ENCODE results near the gene AQP7. TPM values are rescaled to one million over a fixed set of nuclear protein-coding genes. Genes with fewer than 3 reads are reported as not detected.

Gene AQP7
- total and polyA plus RNA-seq, 4 donors, result 0.33 to 3.1 (median 1.0) TPM

- no peak for DNase-seq (ENCODE audit: low read depth in 4 of 6, low spot score in 6 of 6)
- Histone ChIP-seq H3K27ac (ENCODE audit: low read depth, low read length) (no peak overlapping the region), H3K36me3 (ENCODE audit: control insufficient read depth, insufficient read depth, low read length) (no peaks in the 10 kb centered on the region), H3K4me1 (ENCODE audit: control insufficient read depth, insufficient read depth, low read length) (no peaks in the 10 kb centered on the region), H3K9me3 (ENCODE audit: control insufficient read depth, insufficient read depth, low read length) (no peaks in the 10 kb centered on the region), H3K4me3 (ENCODE audit: low read depth, low read length) (no peak overlapping the region), H3K27me3 (ENCODE audit: control insufficient read depth, insufficient read depth, low read length) (no peaks in the 10 kb centered on the region)
- 61% methylated on average over 5 of the region's 10 CpGs for WGBS (ENCODE audit: insufficient coverage)
Measured at GRCh38 chr9:33419708-33420303, 17.4 kb upstream of the AQP7 start.

- no peaks in the 10 kb centered on the region for H3K36me3 ChIP-seq (ENCODE audit: control insufficient read depth, insufficient read depth, low read length)
- DNase-seq (ENCODE audit: low read depth in 4 of 6, low spot score in 6 of 6), result no peak
- H3K27ac ChIP-seq (ENCODE audit: low read depth, low read length), result no peak overlapping the region
- no peaks in the 10 kb centered on the region for H3K27me3 ChIP-seq (ENCODE audit: control insufficient read depth, insufficient read depth, low read length)
- 83% methylated on average over 6 of the region's 8 CpGs for WGBS (ENCODE audit: insufficient coverage)
- H3K9me3 ChIP-seq (ENCODE audit: control insufficient read depth, insufficient read depth, low read length), result no peaks in the 10 kb centered on the region
- no peak overlapping the region for H3K4me3 ChIP-seq (ENCODE audit: low read depth, low read length)
- no peaks in the 10 kb centered on the region for H3K4me1 ChIP-seq (ENCODE audit: control insufficient read depth, insufficient read depth, low read length)
Measured at GRCh38 chr9:33418090-33418489, 15.7 kb upstream of the AQP7 start.

GRCh38 chr9:33416996-33417395, 14.6 kb upstream of the AQP7 start:
- H3K36me3 ChIP-seq (ENCODE audit: control insufficient read depth, insufficient read depth, low read length), result no peaks in the 10 kb centered on the region
- H3K27me3 ChIP-seq (ENCODE audit: control insufficient read depth, insufficient read depth, low read length), result no peaks in the 10 kb centered on the region
- H3K4me1 ChIP-seq (ENCODE audit: control insufficient read depth, insufficient read depth, low read length), result no peaks in the 10 kb centered on the region
- WGBS (ENCODE audit: insufficient coverage), result 92% methylated on average over 4 of the region's 5 CpGs
- no peak overlapping the region for H3K4me3 ChIP-seq (ENCODE audit: low read depth, low read length)
- no peaks in the 10 kb centered on the region for H3K9me3 ChIP-seq (ENCODE audit: control insufficient read depth, insufficient read depth, low read length)
- DNase-seq (ENCODE audit: low read depth in 4 of 6, low spot score in 6 of 6), result no peak
- H3K27ac ChIP-seq (ENCODE audit: low read depth, low read length), result no peak overlapping the region

GRCh38 chr9:33415501-33416038, 13.2 kb upstream of the AQP7 start:
- Histone ChIP-seq H3K36me3 (ENCODE audit: control insufficient read depth, insufficient read depth, low read length) (no peaks in the 10 kb centered on the region), H3K4me3 (ENCODE audit: low read depth, low read length) (no peak overlapping the region), H3K4me1 (ENCODE audit: control insufficient read depth, insufficient read depth, low read length) (no peaks in the 10 kb centered on the region), H3K27me3 (ENCODE audit: control insufficient read depth, insufficient read depth, low read length) (no peaks in the 10 kb centered on the region), H3K27ac (ENCODE audit: low read depth, low read length) (no peak overlapping the region), H3K9me3 (ENCODE audit: control insufficient read depth, insufficient read depth, low read length) (no peaks in the 10 kb centered on the region)
- DNase-seq (ENCODE audit: low read depth in 4 of 6, low spot score in 6 of 6), result peak in 3 of 6 donors; percentile 6 to 45 (median 16)
- WGBS (ENCODE audit: insufficient coverage), result 31% methylated on average over 8 of the region's 9 CpGs

- H3K9me3 ChIP-seq (ENCODE audit: control insufficient read depth, insufficient read depth, low read length), result no peaks in the 10 kb centered on the region
- no peak overlapping the region for H3K27ac ChIP-seq (ENCODE audit: low read depth, low read length)
- no peaks in the 10 kb centered on the region for H3K27me3 ChIP-seq (ENCODE audit: control insufficient read depth, insufficient read depth, low read length)
- H3K36me3 ChIP-seq (ENCODE audit: control insufficient read depth, insufficient read depth, low read length), result no peaks in the 10 kb centered on the region
- DNase-seq (ENCODE audit: low read depth in 4 of 6, low spot score in 6 of 6), result no peak
- WGBS (ENCODE audit: insufficient coverage), result 75% methylated on average over 10 of the region's 13 CpGs
- no peak overlapping the region for H3K4me3 ChIP-seq (ENCODE audit: low read depth, low read length)
- H3K4me1 ChIP-seq (ENCODE audit: control insufficient read depth, insufficient read depth, low read length), result no peaks in the 10 kb centered on the region
Measured at GRCh38 chr9:33414889-33415500, 12.6 kb upstream of the AQP7 start.

- H3K36me3 ChIP-seq (ENCODE audit: control insufficient read depth, insufficient read depth, low read length), result no peaks in the 10 kb centered on the region
- H3K9me3 ChIP-seq (ENCODE audit: control insufficient read depth, insufficient read depth, low read length), result no peaks in the 10 kb centered on the region
- no peaks in the 10 kb centered on the region for H3K27me3 ChIP-seq (ENCODE audit: control insufficient read depth, insufficient read depth, low read length)
- DNase-seq (ENCODE audit: low read depth in 4 of 6, low spot score in 6 of 6), result no peak
- WGBS (ENCODE audit: insufficient coverage), result 90% methylated on average over 3 of the region's 3 CpGs
- H3K4me3 ChIP-seq (ENCODE audit: low read depth, low read length), result no peak overlapping the region
- no peaks in the 10 kb centered on the region for H3K4me1 ChIP-seq (ENCODE audit: control insufficient read depth, insufficient read depth, low read length)
- H3K27ac ChIP-seq (ENCODE audit: low read depth, low read length), result no peak overlapping the region
Measured at GRCh38 chr9:33414268-33414667, 11.9 kb upstream of the AQP7 start.

GRCh38 chr9:33408087-33408486, 5.7 kb upstream of the AQP7 start:
- H3K4me3 ChIP-seq (ENCODE audit: low read depth, low read length), result no peak overlapping the region
- no peaks in the 10 kb centered on the region for H3K27me3 ChIP-seq (ENCODE audit: control insufficient read depth, insufficient read depth, low read length)
- H3K27ac ChIP-seq (ENCODE audit: low read depth, low read length), result no peak overlapping the region
- 77% methylated on average over 5 of the region's 5 CpGs for WGBS (ENCODE audit: insufficient coverage)
- no peaks in the 10 kb centered on the region for H3K9me3 ChIP-seq (ENCODE audit: control insufficient read depth, insufficient read depth, low read length)
- no peaks in the 10 kb centered on the region for H3K36me3 ChIP-seq (ENCODE audit: control insufficient read depth, insufficient read depth, low read length)
- H3K4me1 ChIP-seq (ENCODE audit: control insufficient read depth, insufficient read depth, low read length), result no peaks in the 10 kb centered on the region
- DNase-seq (ENCODE audit: low read depth in 4 of 6, low spot score in 6 of 6), result no peak

GRCh38 chr9:33407061-33407460, 4.7 kb upstream of the AQP7 start:
- no peaks in the 10 kb centered on the region for H3K36me3 ChIP-seq (ENCODE audit: control insufficient read depth, insufficient read depth, low read length)
- DNase-seq (ENCODE audit: low read depth in 4 of 6, low spot score in 6 of 6), result no peak
- no peaks in the 10 kb centered on the region for H3K27me3 ChIP-seq (ENCODE audit: control insufficient read depth, insufficient read depth, low read length)
- WGBS (ENCODE audit: insufficient coverage), result 100% methylated on average over 1 of the region's 3 CpGs
- no peak overlapping the region for H3K4me3 ChIP-seq (ENCODE audit: low read depth, low read length)
- H3K9me3 ChIP-seq (ENCODE audit: control insufficient read depth, insufficient read depth, low read length), result no peaks in the 10 kb centered on the region
- H3K4me1 ChIP-seq (ENCODE audit: control insufficient read depth, insufficient read depth, low read length), result peaks cover 2% of the 10 kb centered on the region
- H3K27ac ChIP-seq (ENCODE audit: low read depth, low read length), result no peak overlapping the region

- no peaks in the 10 kb centered on the region for H3K36me3 ChIP-seq (ENCODE audit: control insufficient read depth, insufficient read depth, low read length)
- no peaks in the 10 kb centered on the region for H3K27me3 ChIP-seq (ENCODE audit: control insufficient read depth, insufficient read depth, low read length)
- no peaks in the 10 kb centered on the region for H3K9me3 ChIP-seq (ENCODE audit: control insufficient read depth, insufficient read depth, low read length)
- DNase-seq (ENCODE audit: low read depth in 4 of 6, low spot score in 6 of 6), result no peak
- H3K4me1 ChIP-seq (ENCODE audit: control insufficient read depth, insufficient read depth, low read length), result peaks cover 2% of the 10 kb centered on the region
- WGBS (ENCODE audit: insufficient coverage), result 83% methylated on average over 1 of the region's 4 CpGs
- H3K27ac ChIP-seq (ENCODE audit: low read depth, low read length), result no peak overlapping the region
- no peak overlapping the region for H3K4me3 ChIP-seq (ENCODE audit: low read depth, low read length)
Measured at GRCh38 chr9:33404788-33405362, 2.5 kb upstream of the AQP7 start.

Measured in spinal cord (tissue), 10 donors.